K562 treated with DMSO at 1 percent for 24 hours (cell line): ENCODE data around the gene TARDBP. TPM values are rescaled to one million over a fixed set of nuclear protein-coding genes. Genes with fewer than 3 reads are reported as not detected.

ENCODE experiments used
- total RNA-seq: library from RNA; unstranded; fragments of 300-600 nt; gene quantifications from 2 replicates; pipeline ENCODE4 v1.2.3, GENCODE V29; 2022; ENCODE audit warnings: low read depth; ENCODE audit not compliant: insufficient read depth

Gene TARDBP
- total RNA-seq = 136 and 147 TPM in 2 replicates

GRCh38 chr1:11012260-11013159 lies at the start of gene TARDBP:
TARDBP (plus strand) TSS chr1:11012654; CDS start chr1:11013728, 1,074 bp downstream.

GRCh38 chr1:11046625-11047365 lies 34.3 kb downstream of the TARDBP start, which contains the start of gene MASP2:
MASP2 (minus strand) TSS chr1:11047239; CDS start chr1:11047207, 32 bp downstream.

GRCh38 chr1:11059968-11060830 lies 47.7 kb downstream of the TARDBP start, which contains the start of gene SRM:
SRM (minus strand) TSS chr1:11060018; CDS start chr1:11059943, 75 bp downstream.

Other genes with a start within 250 kb of the TARDBP start
- gene CASZ1, start 216.0 kb upstream of the TARDBP start, total RNA-seq = 6.6 and 7.8 TPM in 2 replicates
- gene MASP2, start 34.6 kb downstream of the TARDBP start, total RNA-seq = 0.61 and 0.76 TPM in 2 replicates
- gene SRM, start 47.4 kb downstream of the TARDBP start, total RNA-seq = 89.1 and 98.6 TPM in 2 replicates
- gene EXOSC10, start 87.2 kb downstream of the TARDBP start, total RNA-seq = 75.6 and 80.7 TPM in 2 replicates
- not detected in 2 replicates for gene ANGPTL7, start 176.7 kb downstream of the TARDBP start, total RNA-seq
- gene MTOR, start 249.9 kb downstream of the TARDBP start, total RNA-seq = 59.9 and 62.1 TPM in 2 replicates